ENCODE measurements around the gene MMP23B.
A peak's percentile ranks its signal among the peaks of the same experiment; 100 is the strongest.
"Not testable (repeated sequence)": the region's sequence is repeated elsewhere in the genome, so short reads cannot be mapped to it uniquely, and the experiment has no call there.

Gene MMP23B

DNA sequence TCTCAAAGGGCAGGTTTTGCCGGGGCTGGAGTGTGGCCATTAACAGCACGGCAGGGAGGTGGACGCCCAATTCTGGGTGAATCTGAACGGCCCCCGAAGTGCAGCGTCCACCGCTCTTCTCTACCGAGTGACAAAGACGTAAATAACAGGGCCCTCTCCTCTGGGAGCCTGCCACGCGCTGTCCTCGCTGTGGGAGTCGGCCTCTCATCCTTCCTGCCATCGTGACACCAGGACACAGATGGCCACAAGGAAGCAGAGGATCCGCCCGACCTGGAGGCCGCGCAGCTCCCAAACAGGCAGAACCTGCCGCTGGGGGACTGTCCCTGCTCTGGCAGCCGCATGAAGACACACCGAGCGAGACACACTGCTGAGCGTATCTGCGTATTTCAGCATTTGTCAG lies 38.9 kb downstream of the MMP23B start:
- Mint-ChIP-seq H3K27me3 (no peaks in the 10 kb centered on the region), H3K4me1 (no peaks in the 10 kb centered on the region), H3K27ac (no peak overlapping the region), H3K4me3 (no peak overlapping the region), H3K36me3 (peaks cover 6% of the 10 kb centered on the region), H3K9me3 (no peaks in the 10 kb centered on the region)
- ATAC-seq (ENCODE audit: low read depth), result no peak
- DNase-seq (ENCODE audit: low spot score in 2 of 2), result no peak

DNA sequence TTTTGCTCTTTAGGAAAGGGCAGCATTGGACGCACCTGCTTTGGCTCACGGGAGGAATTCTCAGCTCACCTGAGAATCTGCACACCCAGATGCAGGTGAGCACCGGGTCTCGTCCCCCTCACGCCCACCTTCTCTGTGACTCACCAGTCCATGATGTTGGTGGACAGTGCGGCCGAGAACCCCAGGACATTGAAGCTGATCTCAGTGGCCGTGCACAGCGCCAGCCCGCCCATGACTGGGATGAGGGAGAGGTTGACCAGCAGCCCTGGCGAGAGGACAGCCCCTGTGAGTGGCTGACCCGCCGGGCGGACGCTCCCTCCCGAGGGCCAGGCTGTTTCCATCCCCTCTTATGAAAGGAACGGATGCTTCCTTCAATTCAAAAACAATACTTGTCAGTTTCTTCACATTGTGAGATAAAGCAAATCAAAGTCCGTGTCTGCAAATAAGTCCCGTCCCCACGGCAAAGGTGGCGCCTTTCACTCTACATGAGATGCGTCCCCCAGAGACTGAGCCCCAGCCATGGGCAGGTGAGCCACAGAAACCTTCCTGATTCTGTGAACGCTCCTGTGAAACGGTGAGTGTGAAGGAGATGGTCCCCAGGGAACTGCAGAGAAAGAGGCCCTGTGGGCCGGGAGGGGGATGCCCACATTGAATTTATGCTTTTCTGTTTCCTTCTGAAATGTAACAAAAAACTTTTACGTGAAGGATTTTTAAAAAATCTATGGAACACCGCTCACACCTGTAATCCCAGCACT lies 39.6 kb downstream of the MMP23B start:
- Mint-ChIP-seq H3K9me3 (no peaks in the 10 kb centered on the region), H3K27ac (no peak overlapping the region), H3K4me1 (no peaks in the 10 kb centered on the region), H3K4me3 (no peak overlapping the region), H3K27me3 (no peaks in the 10 kb centered on the region), H3K36me3 (peaks cover 4% of the 10 kb centered on the region)
- no peak for DNase-seq (ENCODE audit: low spot score in 2 of 2)
- ATAC-seq (ENCODE audit: low read depth), result no peak

DNA sequence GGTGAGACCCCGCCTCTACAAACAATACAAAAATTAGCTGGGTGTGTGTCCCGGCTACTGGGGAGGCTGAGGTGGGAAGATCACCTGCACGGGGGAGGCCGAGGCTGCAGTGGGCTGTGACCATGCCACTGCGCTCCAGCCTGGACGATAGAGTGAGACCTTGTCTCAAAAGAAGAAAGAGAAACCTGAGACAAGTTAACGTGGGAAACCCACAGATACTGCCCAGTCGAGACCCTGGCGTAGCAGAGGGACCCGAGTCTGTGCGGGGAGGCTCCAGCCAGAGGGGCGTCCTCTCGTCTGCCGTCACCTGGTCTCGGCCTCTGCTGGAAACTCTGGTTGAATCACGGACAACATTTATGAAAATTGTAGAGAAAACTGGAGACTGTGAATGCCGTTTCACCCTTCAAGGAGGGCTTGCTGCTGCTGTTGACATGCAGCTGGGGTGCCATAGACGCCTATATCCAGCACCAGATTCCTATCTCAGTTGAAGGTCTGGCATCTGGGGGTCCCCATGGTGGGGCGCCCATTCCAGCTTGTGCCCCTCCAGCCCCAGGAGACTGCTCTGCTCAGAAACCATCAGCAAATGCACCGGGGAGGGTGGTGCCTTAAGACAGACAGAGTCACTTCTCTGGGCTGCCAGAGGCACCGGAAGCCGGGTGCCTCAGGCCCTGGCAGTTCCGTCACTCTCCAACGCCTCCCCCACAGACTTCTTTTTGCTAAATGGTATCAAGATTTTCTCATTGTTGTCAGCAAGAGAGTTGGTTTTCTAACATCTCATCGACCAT lies 40.4 kb downstream of the MMP23B start:
- Mint-ChIP-seq H3K4me1 (no peaks in the 10 kb centered on the region), H3K9me3 (no peaks in the 10 kb centered on the region), H3K4me3 (no peak overlapping the region), H3K36me3 (peaks cover 3% of the 10 kb centered on the region), H3K27ac (no peak overlapping the region), H3K27me3 (no peaks in the 10 kb centered on the region)
- no peak for ATAC-seq (ENCODE audit: low read depth)
- DNase-seq (ENCODE audit: low spot score in 2 of 2), result no peak

DNA sequence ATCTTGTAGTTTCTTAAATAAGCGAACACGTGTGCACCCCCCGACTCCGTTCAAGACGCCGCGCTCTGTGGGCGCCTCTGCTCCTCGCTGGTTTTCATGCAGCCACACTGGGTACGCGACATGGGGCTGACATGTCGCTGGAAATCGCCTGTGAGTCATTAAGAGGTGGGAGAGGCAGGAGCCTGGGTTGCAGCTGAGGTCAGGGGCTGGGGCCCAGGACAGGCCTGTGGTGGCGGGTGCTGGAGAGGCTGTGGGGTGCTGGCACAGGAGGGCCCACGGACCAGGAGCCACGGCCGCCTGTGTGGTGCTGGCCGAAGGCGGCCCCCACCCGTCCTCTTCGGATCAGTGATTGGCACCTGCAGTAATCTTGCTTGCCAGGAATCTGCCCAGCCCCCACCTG lies 42.8 kb downstream of the MMP23B start:
- not testable (repeated sequence) for H3K27ac Mint-ChIP-seq; H3K4me3 Mint-ChIP-seq; H3K9me3 Mint-ChIP-seq; H3K36me3 Mint-ChIP-seq; H3K27me3 Mint-ChIP-seq; DNase-seq (ENCODE audit: low spot score in 2 of 2); ATAC-seq (ENCODE audit: low read depth)
- peaks cover 18% of the 10 kb centered on the region for H3K4me1 Mint-ChIP-seq

- H3K27me3 Mint-ChIP-seq, H3K27ac Mint-ChIP-seq, H3K9me3 Mint-ChIP-seq, H3K4me3 Mint-ChIP-seq, H3K36me3 Mint-ChIP-seq: not testable (repeated sequence)
- DNase-seq (ENCODE audit: low spot score in 2 of 2) (peak in 1 of 2 donors; percentile 34), ATAC-seq (ENCODE audit: low read depth) (peak; percentile 18)
- H3K4me1 Mint-ChIP-seq, result peaks cover 18% of the 10 kb centered on the region
These were observed 43.2 kb downstream of the MMP23B start for GRCh38 chr1:1675218-1675617.

DNA sequence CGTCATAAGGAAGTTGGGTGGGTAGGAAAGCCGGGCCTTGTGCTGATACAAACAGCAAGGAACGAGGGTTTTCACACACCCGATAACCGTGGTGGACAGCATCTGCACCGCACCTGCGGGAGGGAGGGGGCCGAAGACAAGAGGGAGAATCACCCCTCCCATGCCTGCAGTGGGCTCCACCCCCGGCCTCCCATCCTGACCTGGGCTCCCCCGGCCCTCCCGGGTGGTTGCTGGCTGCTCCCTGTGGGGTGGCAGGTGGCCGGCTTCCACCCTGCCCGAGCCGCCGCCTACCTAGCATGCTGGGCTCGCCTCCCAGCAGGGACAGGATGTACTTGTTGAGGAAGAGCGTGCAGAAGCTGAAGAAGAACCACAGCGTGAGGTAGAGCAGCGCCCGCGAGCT lies 44.1 kb downstream of the MMP23B start:
- H3K4me3 Mint-ChIP-seq; ATAC-seq (ENCODE audit: low read depth); H3K9me3 Mint-ChIP-seq; H3K27ac Mint-ChIP-seq; DNase-seq (ENCODE audit: low spot score in 2 of 2); H3K27me3 Mint-ChIP-seq; H3K36me3 Mint-ChIP-seq: not testable (repeated sequence)
- H3K4me1 Mint-ChIP-seq, result peaks cover 20% of the 10 kb centered on the region

GRCh38 chr1:1677718-1678580 lies 46.0 kb downstream of the MMP23B start:
- no peaks in the 10 kb centered on the region for H3K9me3 Mint-ChIP-seq
- ATAC-seq (ENCODE audit: low read depth) (peak; percentile 71), DNase-seq (ENCODE audit: low spot score in 2 of 2) (peak; percentile 49 to 63)
- H3K27ac Mint-ChIP-seq, result peak overlapping the region; percentile 92
- H3K4me1 Mint-ChIP-seq, result peaks cover 23% of the 10 kb centered on the region
- peaks cover 1% of the 10 kb centered on the region for H3K36me3 Mint-ChIP-seq
- no peaks in the 10 kb centered on the region for H3K27me3 Mint-ChIP-seq
- H3K4me3 Mint-ChIP-seq, result peak overlapping the region; percentile 78

DNA sequence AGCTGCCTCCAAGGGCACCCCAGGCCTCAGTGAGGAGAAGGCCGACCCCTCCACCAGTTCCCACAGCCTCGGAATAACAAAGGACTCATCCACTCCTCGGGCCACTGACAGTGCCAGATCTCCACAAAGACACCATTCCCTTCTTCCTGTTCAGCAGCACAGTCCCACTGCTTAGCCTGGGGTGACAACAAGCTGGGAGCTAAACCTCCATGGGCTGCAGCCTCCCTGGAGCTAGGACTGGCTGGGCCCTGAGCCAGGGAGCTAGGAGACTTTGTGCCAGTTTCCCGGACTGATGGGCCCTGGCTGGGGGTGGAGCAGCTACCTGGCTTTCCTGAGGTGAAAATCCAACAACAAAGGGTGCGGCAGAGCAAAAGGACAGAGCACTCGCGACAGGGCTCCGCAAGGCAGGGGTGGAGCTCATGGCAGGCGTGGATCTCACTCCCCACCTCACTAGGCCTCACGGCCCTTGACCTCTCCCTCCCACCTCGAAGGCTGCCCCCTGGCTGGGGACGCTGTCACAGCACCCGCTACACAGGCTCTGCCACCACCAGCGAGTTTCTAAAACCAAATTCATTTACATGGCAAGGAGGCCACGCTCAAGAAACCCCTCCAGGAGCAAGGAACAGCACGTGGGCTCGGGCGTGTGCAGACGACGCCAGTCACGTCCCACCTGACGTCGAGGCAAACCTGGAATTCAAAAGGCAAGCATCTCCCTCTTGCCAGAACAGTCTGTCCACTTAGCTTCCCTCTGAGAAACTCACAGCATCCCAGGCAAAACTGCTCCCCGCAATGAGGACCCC lies 46.8 kb downstream of the MMP23B start:
- peak overlapping the region; percentile 78 for H3K4me3 Mint-ChIP-seq
- no peaks in the 10 kb centered on the region for H3K9me3 Mint-ChIP-seq
- H3K27ac Mint-ChIP-seq, result peak overlapping the region; percentile 92
- ATAC-seq (ENCODE audit: low read depth) (peak; percentile 42), DNase-seq (ENCODE audit: low spot score in 2 of 2) (peak; percentile 38 to 58)
- H3K36me3 Mint-ChIP-seq, result peaks cover 1% of the 10 kb centered on the region
- peaks cover 26% of the 10 kb centered on the region for H3K4me1 Mint-ChIP-seq
- H3K27me3 Mint-ChIP-seq, result no peaks in the 10 kb centered on the region

GRCh38 chr1:1680031-1680911 lies 48.3 kb downstream of the MMP23B start:
- H3K27ac Mint-ChIP-seq, result no peak overlapping the region
- no peaks in the 10 kb centered on the region for H3K9me3 Mint-ChIP-seq
- H3K4me3 Mint-ChIP-seq, result no peak overlapping the region
- peaks cover under 1% of the 10 kb centered on the region for H3K36me3 Mint-ChIP-seq
- ATAC-seq (ENCODE audit: low read depth) (no peak), DNase-seq (ENCODE audit: low spot score in 2 of 2) (no peak)
- H3K27me3 Mint-ChIP-seq, result no peaks in the 10 kb centered on the region
- peaks cover 26% of the 10 kb centered on the region for H3K4me1 Mint-ChIP-seq

- H3K27ac Mint-ChIP-seq, result no peak overlapping the region
- H3K36me3 Mint-ChIP-seq, result peaks cover 2% of the 10 kb centered on the region
- ATAC-seq (ENCODE audit: low read depth) (no peak), DNase-seq (ENCODE audit: low spot score in 2 of 2) (no peak)
- H3K4me3 Mint-ChIP-seq, result no peak overlapping the region
- H3K27me3 Mint-ChIP-seq, result no peaks in the 10 kb centered on the region
- H3K4me1 Mint-ChIP-seq, result peaks cover 29% of the 10 kb centered on the region
- no peaks in the 10 kb centered on the region for H3K9me3 Mint-ChIP-seq
These were observed 48.9 kb downstream of the MMP23B start for GRCh38 chr1:1680912-1681273.

GRCh38 chr1:1683104-1683905 lies 51.3 kb downstream of the MMP23B start:
- ATAC-seq (ENCODE audit: low read depth), result no peak
- DNase-seq (ENCODE audit: low spot score in 2 of 2), result no peak
- H3K9me3 Mint-ChIP-seq, result no peaks in the 10 kb centered on the region
- H3K4me1 Mint-ChIP-seq, result peaks cover 26% of the 10 kb centered on the region
- H3K27me3 Mint-ChIP-seq, result no peaks in the 10 kb centered on the region
- no peak overlapping the region for H3K27ac Mint-ChIP-seq
- no peak overlapping the region for H3K4me3 Mint-ChIP-seq
- H3K36me3 Mint-ChIP-seq, result peaks cover 6% of the 10 kb centered on the region

All from memory B cell (primary cell).